Glomerular endothelial cell (primary cell): ENCODE results near the gene EXOC6B. TPM values are rescaled to one million over a fixed set of nuclear protein-coding genes. Genes with fewer than 3 reads are reported as not detected.
"Not testable (repeated sequence)": the region's sequence is repeated elsewhere in the genome, so short reads cannot be mapped to it uniquely, and the experiment has no call there.

Experiments
- DNase-seq: peaks from one replicate; pipeline ENCODE4 v3.0.0-alpha.2; 2011; ENCODE audit warnings: low read depth, low spot score; ENCODE audit errors: extremely low read depth
- total RNA-seq: library from RNA; depleted of rRNA; stranded (reverse); fragments of >200 nt; gene quantifications from 2 replicates; pipeline ENCODE4 v1.2.3, GENCODE V29; 2015

EXOC6B gene
- total RNA-seq, 1 donor from 2014 or later: 35.1 TPM

DNA sequence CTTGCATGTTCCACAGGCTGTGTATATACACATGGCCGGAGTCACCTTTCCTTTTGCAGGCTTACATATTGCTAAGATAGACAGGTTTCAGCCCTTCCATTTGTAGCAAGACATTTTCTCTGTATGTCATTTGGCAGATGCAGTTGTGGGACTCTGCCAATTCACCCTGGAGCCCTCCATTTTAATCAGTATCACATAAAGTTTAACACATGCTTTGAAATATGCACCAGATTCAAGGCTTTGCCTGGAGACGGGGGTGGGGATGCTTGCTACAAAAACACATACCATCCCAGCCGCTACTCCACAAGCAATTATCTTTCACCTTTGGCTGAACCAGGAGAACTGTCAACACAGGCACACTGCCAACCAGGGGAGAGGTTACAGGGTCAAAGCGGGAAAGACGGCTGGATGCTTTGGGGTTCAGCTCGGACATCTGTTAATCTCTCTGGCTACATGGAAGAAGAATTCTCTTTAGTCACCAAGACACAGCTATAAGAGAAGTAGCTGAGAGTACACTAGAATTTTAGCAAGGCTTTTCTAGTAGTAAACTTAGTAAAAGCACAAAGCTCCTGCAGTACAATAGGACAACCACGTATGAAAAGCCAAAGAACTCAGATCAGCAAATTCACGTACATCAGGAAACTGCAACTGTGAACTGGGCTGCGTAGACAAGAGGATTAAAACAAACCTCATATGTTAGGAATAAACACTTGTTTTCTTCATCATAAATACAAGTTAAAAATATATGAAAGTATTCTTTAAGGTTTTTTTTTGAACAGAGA lies 130.9 kb downstream of the EXOC6B start:
- DNase-seq: no peak

DNA sequence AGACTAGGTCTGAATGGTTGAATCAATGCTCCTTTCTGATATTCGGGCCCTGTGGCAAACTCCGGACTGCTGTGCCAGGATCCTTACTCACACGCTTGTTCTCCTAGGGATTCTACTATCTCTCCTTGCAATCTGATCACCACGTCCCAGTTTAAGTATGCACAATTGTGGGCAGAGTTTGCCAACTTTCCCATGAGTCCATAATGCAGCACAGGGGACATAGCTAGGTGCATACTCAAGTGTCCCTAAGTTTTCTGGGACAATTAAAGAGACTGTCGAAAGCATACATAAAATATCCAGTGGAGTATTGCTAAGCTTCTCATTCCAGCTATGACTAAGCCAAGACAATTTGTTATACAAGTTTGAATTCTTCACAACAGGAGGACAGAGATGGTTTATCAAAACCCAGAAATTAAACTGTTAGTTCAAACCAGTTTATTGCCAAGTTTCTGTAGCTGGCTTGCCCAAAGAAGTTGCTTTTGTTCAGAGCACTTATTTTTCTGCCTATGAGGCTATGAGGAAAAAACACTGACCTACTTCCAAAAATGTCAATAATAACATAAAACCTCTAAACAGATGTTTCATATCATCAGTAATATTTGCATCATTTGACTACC lies 136.1 kb downstream of the EXOC6B start:
- DNase-seq: no peak

- no peak for DNase-seq
Measured at GRCh38 chr2:72685638-72686213, 140.1 kb downstream of the EXOC6B start.

- DNase-seq: no peak
Measured at GRCh38 chr2:72682061-72682460, 143.8 kb downstream of the EXOC6B start.

- no peak for DNase-seq
Measured at GRCh38 chr2:72681016-72681995, 144.5 kb downstream of the EXOC6B start.

- no peak for DNase-seq
Measured at GRCh38 chr2:72678024-72678423, 147.8 kb downstream of the EXOC6B start.

- no peak for DNase-seq
Measured at GRCh38 chr2:72676341-72677025, 149.3 kb downstream of the EXOC6B start.

- DNase-seq: no peak
Measured at GRCh38 chr2:72674982-72675915, 150.6 kb downstream of the EXOC6B start.

DNA sequence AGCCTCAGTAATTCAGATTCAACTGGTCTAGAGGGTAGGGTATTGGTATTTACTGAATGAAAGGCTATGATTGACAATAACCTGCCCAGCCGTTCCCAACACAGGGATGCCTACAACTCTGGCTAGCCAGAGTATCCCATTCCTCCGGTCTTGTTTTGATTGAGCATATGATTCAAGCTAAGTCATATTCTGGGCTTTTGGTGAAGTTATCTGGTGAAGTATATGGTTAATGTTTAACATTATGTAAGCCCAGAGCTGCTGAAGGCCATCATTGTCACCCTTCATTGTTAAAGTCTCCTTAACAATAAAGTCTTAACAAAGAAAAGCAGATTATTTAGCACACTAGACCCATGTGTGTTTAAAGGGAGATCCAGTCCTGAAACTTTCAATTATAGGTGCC lies 152.6 kb downstream of the EXOC6B start:
- no peak for DNase-seq

DNA sequence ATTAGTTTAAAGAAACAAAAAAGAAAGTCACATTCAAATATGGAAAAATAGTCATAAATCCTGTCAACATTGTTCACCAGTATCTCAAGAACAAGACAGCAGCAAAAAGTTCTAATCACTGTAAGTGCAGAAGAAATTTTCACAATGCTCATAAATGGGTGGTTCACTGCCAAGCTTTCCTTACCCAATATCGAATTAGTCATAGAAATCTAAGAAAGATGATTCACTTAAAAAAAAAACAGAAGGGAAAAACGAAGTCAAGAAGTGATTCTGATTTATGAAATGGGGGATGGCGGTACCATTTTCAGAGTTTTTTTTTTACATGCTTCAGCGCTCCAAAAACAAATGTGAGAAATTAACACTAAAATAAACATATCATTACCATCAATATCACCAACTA lies 156.7 kb downstream of the EXOC6B start:
- DNase-seq: no peak

- DNase-seq: no peak
Measured at GRCh38 chr2:72668647-72669046, 157.2 kb downstream of the EXOC6B start.

- DNase-seq: no peak
Measured at GRCh38 chr2:72665448-72665847, 160.4 kb downstream of the EXOC6B start.

DNA sequence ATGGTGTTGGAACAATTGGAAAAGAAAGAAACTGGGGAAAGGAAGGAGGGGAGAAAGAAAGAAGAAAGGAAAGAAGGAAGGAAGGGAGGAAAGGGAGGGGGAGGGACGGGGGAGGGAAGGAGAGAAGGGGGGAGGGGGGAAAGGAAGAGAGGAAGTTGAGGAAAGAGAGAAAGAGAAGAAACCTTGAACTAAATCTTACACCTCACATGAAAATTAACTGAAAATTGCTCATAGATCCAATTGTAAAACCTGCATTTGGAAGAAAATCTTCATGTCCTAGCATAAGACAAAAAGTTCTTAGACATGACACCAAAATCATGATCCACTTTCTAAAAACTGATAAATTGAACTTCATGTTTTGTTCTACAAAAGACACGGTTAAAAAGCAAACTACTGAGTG lies 163.8 kb downstream of the EXOC6B start:
- DNase-seq: no peak

DNA sequence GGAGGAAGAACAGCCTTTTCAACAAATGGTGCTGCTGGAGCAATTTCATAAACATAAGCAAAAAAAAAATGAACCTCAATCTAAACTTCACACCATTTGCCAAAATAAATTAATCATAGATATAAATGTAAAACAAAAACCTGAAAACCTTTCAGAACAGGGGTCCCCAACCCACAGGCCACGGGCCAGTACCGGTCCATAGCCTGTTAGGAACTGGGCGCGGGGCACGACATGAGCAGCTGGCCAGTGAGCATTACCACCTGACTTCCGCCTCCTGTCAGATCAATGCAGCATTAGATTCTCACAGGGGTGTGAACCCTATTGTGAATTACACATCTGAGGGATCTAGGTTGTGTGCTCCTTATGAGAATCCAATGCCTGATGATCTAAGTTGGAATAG lies 176.0 kb downstream of the EXOC6B start:
- no peak for DNase-seq

DNA sequence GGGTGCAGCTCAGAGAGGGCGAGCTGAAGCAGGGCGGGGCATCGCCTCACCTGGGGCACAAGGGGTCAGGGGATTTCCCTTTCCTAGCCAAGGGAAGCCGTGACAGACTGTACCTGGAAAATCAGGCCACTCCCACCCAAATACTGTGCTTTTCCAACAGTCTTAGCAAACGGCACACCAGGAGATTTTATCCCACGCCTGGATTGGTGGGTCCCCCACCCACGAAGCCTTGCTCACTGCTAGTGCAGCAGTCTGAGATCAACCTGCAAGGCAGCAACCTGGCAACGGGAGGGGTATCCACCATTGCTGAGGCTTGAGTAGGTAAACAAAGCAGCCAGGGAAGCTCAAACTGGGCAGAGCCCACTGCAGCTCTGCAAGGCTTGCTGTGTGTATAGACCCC lies 184.6 kb downstream of the EXOC6B start:
- DNase-seq: not testable (repeated sequence)

- DNase-seq: no peak
Measured at GRCh38 chr2:72638600-72639211, 187.1 kb downstream of the EXOC6B start.

GRCh38 chr2:72636210-72636609 lies 189.6 kb downstream of the EXOC6B start:
- no peak for DNase-seq

DNA sequence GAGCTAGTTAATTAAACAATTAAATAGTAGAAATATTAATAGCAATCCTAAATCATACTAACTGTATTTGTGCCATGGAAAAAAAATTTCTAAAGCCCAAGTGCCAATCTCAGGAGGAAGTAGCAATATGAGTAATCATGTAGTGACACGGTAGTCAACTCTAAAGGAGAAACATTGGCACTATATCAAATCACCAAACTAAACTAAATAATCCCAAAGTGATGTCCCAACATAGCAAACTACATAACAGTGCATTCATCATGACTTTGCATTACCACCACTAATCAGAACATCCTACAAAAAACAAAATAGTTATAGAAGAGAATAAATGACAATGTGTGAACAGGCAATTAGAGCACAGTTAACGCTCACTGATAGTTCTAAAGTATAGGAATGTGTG lies 195.1 kb downstream of the EXOC6B start:
- DNase-seq: no peak

DNA sequence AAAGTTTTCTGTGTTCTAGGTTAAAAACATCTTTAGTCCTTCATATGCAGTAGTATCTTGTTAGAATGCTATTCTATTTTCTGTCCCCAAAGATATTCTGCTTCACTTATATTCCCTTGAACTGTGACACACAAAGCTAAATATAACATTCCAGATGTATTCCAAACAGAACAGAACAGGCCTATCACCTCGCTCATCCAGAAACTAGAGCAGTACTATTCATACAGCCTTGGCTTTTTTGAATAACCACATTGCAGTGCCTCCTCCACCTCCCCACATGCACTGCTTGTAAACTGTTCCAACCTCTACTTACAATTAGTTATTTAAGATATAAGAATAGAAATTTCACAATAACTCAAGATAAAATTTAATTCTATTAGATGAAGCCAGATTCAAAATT lies 196.8 kb downstream of the EXOC6B start:
- DNase-seq: no peak
